ENCODE measurements around the gene ZNF385D.

DNA sequence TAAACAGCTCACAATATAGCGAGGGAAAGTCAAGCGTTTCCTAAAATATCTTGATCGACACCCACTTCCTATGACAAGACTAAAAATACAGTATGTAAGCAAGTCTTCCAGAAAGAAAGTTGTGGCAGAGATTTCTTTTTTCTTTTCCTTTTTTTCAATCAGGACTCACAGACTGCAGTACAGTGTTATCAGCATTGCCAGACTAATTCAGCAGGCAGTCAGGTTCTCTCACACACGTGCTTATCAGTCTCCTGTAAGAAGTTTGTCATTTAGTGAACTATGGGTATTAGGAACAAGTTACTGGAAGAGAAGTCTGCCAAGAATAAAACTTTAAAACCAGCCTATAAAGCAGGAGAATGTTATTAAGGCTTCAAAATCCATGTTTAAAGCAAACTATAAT is 32.8 kb upstream of the ZNF385D start:
- TF ChIP-seq, protein P1, sequence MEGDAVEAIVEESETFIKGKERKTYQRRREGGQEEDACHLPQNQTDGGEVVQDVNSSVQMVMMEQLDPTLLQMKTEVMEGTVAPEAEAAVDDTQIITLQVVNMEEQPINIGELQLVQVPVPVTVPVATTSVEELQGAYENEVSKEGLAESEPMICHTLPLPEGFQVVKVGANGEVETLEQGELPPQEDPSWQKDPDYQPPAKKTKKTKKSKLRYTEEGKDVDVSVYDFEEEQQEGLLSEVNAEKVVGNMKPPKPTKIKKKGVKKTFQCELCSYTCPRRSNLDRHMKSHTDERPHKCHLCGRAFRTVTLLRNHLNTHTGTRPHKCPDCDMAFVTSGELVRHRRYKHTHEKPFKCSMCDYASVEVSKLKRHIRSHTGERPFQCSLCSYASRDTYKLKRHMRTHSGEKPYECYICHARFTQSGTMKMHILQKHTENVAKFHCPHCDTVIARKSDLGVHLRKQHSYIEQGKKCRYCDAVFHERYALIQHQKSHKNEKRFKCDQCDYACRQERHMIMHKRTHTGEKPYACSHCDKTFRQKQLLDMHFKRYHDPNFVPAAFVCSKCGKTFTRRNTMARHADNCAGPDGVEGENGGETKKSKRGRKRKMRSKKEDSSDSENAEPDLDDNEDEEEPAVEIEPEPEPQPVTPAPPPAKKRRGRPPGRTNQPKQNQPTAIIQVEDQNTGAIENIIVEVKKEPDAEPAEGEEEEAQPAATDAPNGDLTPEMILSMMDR (IDR thresholded peaks at IDR 0.05 in 4 of 5, conservative IDR thresholded peaks at IDR 0.05 in 1 of 5): no peak
- no peak for TF ChIP-seq POLR2A (IDR thresholded peaks at IDR 0.05)

All from gastrocnemius medialis (tissue), 4 donors.